GM21390 (cell line): ENCODE data around the gene PUSL1.

Source experiments
- ATAC-seq: cut with Tn5 transposase; IDR thresholded peaks from one replicate; pipeline ENCODE4 v1.9.1; 2021; ENCODE audit not compliant: unreplicated experiment

PUSL1 gene

GRCh38 chr1:1336931-1337792 is 28.8 kb downstream of the PUSL1 start:
- ATAC-seq: no peak

GRCh38 chr1:1337793-1338147 is 29.4 kb downstream of the PUSL1 start:
- no peak for ATAC-seq

- no peak for ATAC-seq
Measured at GRCh38 chr1:1338278-1338677, 29.9 kb downstream of the PUSL1 start.

GRCh38 chr1:1340185-1340584 is 31.8 kb downstream of the PUSL1 start:
- no peak for ATAC-seq

GRCh38 chr1:1340791-1341548 is 32.6 kb downstream of the PUSL1 start:
- ATAC-seq: no peak

GRCh38 chr1:1341549-1342021 is 33.2 kb downstream of the PUSL1 start:
- ATAC-seq: no peak

- ATAC-seq: no peak
Measured at GRCh38 chr1:1342061-1342562, 33.7 kb downstream of the PUSL1 start.

GRCh38 chr1:1342584-1343115 is 34.3 kb downstream of the PUSL1 start:
- ATAC-seq: no peak

- no peak for ATAC-seq
Measured at GRCh38 chr1:1343811-1344421, 35.5 kb downstream of the PUSL1 start.

- ATAC-seq: no peak
Measured at GRCh38 chr1:1344655-1345361, 36.4 kb downstream of the PUSL1 start.

GRCh38 chr1:1345384-1345783 is 37.0 kb downstream of the PUSL1 start:
- no peak for ATAC-seq

- ATAC-seq: no peak
Measured at GRCh38 chr1:1345860-1346500, 37.6 kb downstream of the PUSL1 start.

- ATAC-seq: no peak
Measured at GRCh38 chr1:1346501-1346890, 38.1 kb downstream of the PUSL1 start.

- no peak for ATAC-seq
Measured at GRCh38 chr1:1347026-1347595, 38.7 kb downstream of the PUSL1 start.

GRCh38 chr1:1347663-1348419 is 39.4 kb downstream of the PUSL1 start:
- ATAC-seq: no peak

GRCh38 chr1:1348420-1349255 is 40.2 kb downstream of the PUSL1 start:
- ATAC-seq: peak; percentile 31

- ATAC-seq: peak; percentile 63
Measured at GRCh38 chr1:1349256-1350012, 41.0 kb downstream of the PUSL1 start, which contains the start of gene DVL1. Gene DVL1, minus strand, starts transcription at chr1:1349418. Its CDS starts 353 bp downstream, at chr1:1349065.
